Keratinocyte (primary cell): ENCODE measurements around the gene C2CD4A.

Source experiments
- EZH2 ChIP-seq: IDR thresholded peaks from one replicate; pipeline ENCODE4 v1.6.1; 2012; ENCODE audit warnings: inconsistent platforms, mild to moderate bottlenecking, low read length, moderate library complexity
- TF ChIP-seq, protein P1 (sequence below), 3 experiments: IDR thresholded peaks in 1 of 3; conservative IDR thresholded peaks in 1 of 3; optimal IDR thresholded peaks in 1 of 3; 2 replicates in 2 of 3; 3 replicates in 1 of 3; pipeline versions ENCODE3 to v1.5.1; 2011; ENCODE audit warnings: low read length in 3 of 3, mild to moderate bottlenecking in 3 of 3, moderate library complexity in 2 of 3, control low read depth in 1 of 3, inconsistent platforms in 1 of 3; ENCODE audit not compliant: insufficient read depth in 2 of 3; ENCODE audit errors: extremely low read depth in 1 of 3

DNA sequence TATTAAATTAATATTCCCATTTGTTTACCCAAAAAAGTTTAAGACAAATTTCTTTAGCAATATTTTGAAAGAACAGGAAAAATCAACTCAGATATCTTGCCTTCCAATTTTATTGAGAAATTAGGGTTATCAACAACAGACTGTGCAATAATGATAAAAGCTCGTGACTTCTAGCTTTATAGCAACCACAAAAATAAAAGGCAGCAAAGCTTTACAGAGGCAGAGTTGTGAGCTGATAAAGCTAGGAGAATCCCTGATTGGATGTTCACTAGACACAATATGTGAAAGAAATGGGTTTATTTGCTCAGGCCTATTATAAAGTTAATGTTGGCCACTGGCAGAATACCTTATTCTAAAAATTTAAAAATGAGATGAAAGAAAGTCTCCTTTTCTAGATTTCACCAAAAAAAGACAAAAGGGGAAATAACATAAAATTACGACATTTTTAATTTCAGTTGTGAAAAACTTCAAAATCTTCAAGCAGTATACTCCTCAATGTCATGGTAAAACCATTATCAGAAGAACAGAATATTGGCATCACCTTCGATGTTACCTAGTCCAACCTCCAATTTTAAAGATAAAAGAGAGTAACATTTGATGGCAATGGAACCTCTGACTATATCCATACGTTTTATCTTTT lies 9.3 kb upstream of the C2CD4A start:
- TF ChIP-seq, protein P1, sequence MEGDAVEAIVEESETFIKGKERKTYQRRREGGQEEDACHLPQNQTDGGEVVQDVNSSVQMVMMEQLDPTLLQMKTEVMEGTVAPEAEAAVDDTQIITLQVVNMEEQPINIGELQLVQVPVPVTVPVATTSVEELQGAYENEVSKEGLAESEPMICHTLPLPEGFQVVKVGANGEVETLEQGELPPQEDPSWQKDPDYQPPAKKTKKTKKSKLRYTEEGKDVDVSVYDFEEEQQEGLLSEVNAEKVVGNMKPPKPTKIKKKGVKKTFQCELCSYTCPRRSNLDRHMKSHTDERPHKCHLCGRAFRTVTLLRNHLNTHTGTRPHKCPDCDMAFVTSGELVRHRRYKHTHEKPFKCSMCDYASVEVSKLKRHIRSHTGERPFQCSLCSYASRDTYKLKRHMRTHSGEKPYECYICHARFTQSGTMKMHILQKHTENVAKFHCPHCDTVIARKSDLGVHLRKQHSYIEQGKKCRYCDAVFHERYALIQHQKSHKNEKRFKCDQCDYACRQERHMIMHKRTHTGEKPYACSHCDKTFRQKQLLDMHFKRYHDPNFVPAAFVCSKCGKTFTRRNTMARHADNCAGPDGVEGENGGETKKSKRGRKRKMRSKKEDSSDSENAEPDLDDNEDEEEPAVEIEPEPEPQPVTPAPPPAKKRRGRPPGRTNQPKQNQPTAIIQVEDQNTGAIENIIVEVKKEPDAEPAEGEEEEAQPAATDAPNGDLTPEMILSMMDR (optimal IDR thresholded peaks at IDR 0.05 in 1 of 3, IDR thresholded peaks at IDR 0.05 in 1 of 3, conservative IDR thresholded peaks at IDR 0.05 in 1 of 3; ENCODE audit: extremely low read depth in 1 of 3, insufficient read depth in 2 of 3, low read length in 3 of 3): no peak
- TF ChIP-seq EZH2: no peak
